ENCODE measurements around the gene ZNF835.

DNA sequence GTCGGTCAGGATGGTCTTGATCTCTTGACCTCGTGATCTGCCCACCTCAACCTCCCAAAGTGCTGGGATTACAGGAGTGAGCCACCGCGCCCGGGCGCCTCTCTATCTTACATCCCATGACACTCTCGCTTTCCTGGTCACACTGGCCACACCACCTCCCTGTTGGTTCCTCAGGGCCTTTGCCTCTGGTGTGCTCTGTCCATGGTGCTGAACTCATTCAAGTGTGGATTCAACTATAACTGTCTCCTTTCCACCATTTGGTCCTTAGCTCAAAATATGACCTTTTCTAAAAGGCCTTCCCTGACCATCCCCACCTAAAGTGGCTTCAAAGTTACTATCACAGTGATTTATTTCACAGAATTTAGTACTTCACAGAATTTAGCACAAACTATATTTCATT lies 32.3 kb downstream of the ZNF835 start:
- TF ChIP-seq CTCF (IDR thresholded peaks at IDR 0.05; ENCODE audit: low read length) (no peak), EZH2 (IDR thresholded peaks at IDR 0.05; ENCODE audit: borderline replicate concordance, low read length) (no peak)
